Transverse colon (tissue), 4 donors: ENCODE results near the gene CBX5. TPM values are rescaled to one million over a fixed set of nuclear protein-coding genes. Genes with fewer than 3 reads are reported as not detected.
"Not testable (repeated sequence)": the region's sequence is repeated elsewhere in the genome, so short reads cannot be mapped to it uniquely, and the experiment has no call there.

ENCODE experiments used
- DNase-seq: peaks from one replicate; pipeline ENCODE4 v3.0.0-alpha.2; 2019
- H3K27ac ChIP-seq, 4 donors: fragments of 200-600 bp; sonication (generic); 2 replicates each; pipeline ENCODE4 v1.5.1; 2016 to 2018; ENCODE audit warnings: inconsistent platforms in 4 of 4
- H3K27me3 ChIP-seq: fragments of 200-600 bp; sonication (generic); 2 replicates; pipeline ENCODE4 v1.5.1; 2017; ENCODE audit warnings: inconsistent platforms
- H3K36me3 ChIP-seq, 4 donors: fragments of 200-600 bp; sonication (generic); 2 replicates each; pipeline ENCODE4 v1.5.1; 2017 to 2019; ENCODE audit warnings: inconsistent platforms in 4 of 4
- H3K4me1 ChIP-seq, 4 donors: fragments of 200-600 bp; sonication (generic); 2 replicates each; pipeline ENCODE4 v1.5.1; 2017 to 2020; ENCODE audit warnings: inconsistent platforms in 4 of 4
- H3K4me3 ChIP-seq, 4 donors: fragments of 200-600 bp; sonication (generic); 1 replicate in 1 of 4; 2 replicates in 3 of 4; pipeline versions ENCODE4 v1.5.1 to v1.6.1; 2017 to 2019; ENCODE audit warnings: inconsistent platforms in 4 of 4
- H3K9me3 ChIP-seq, 2 donors: fragments of 200-600 bp; sonication (generic); 2 replicates each; pipeline ENCODE4 v1.5.1; 2017 to 2019; ENCODE audit warnings: inconsistent platforms in 2 of 2
- CTCF ChIP-seq, 5 experiments: fragments of 200-600 bp in 3 of 5; fragments of 450-650 bp in 2 of 5; sonication (generic) in 3 of 5; IDR thresholded peaks; 1 replicate in 2 of 5; 2 replicates in 3 of 5; pipeline ENCODE4 v1.5.1; 2016 to 2017; ENCODE audit warnings: antibody characterized with exemption in 5 of 5, inconsistent platforms in 3 of 5, mild to moderate bottlenecking in 2 of 5, moderate library complexity in 1 of 5
- EP300 ChIP-seq: sonication (generic); formaldehyde crosslinking; IDR thresholded peaks from one replicate; pipeline ENCODE4 v1.6.1; 2017; ENCODE audit warnings: antibody characterized with exemption, low read depth
- POLR2A ChIP-seq: fragments of 450-650 bp; IDR thresholded peaks from one replicate; pipeline ENCODE4 v1.6.1; 2016; ENCODE audit warnings: antibody characterized with exemption, mild to moderate bottlenecking, moderate library complexity
- POLR2AphosphoS5 ChIP-seq, 3 donors: sonication (generic); formaldehyde crosslinking; IDR thresholded peaks; one replicate each; pipeline ENCODE4 v1.6.1; 2016; ENCODE audit warnings: antibody characterized with exemption in 3 of 3
- WGBS, 2 donors: methylation state at CpG; one replicate each; pipeline ENCODE4 v1.1.5; 2018; ENCODE audit warnings: low coverage in 1 of 2; 5-methylcytosine and 5-hydroxymethylcytosine counted together
- in situ Hi-C, 4 donors: fragments of 200-750 bp; cut with MboI; loops; one replicate each; pipeline versions ENCODE4 v1.15.0 to v1.15.1; 2017; ENCODE audit warnings: low sequenced_read_pairs in 3 of 4, low pct_ligation_motif_present in 1 of 4, low pct_unique_long_range_greater_than_20kb in 1 of 4
- intact Hi-C: fragments of 100-400 bp; cut with DNase I; formaldehyde crosslinking; loops from one replicate; pipeline ENCODE4 v1.15.1; 2023; ENCODE audit warnings: low total_unique reads
- total RNA-seq, 4 donors: library from RNA; depleted of rRNA; stranded (reverse); fragments of >200 nt; gene quantifications; one replicate each; pipeline ENCODE4 v1.1.0, GENCODE V29; 2016

CBX5 gene
- total RNA-seq, 4 donors from 2014 or later: 18.9 to 28.8 (median 22.8) TPM

GRCh38 chr12:54197010-54197409, 82.9 kb downstream of the CBX5 start:
- Histone ChIP-seq H3K36me3 (no peaks in the 10 kb centered on the region), H3K4me3 (no peak overlapping the region), H3K9me3 (no peaks in the 10 kb centered on the region), H3K27ac (no peak overlapping the region), H3K4me1 (no peaks in the 10 kb centered on the region), H3K27me3 (peaks cover 100% of the 10 kb centered on the region)
- DNase-seq: no peak
- in situ Hi-C loops: loop anchor here in 3 of 4 donors (10.0 to 25.0 kb wide), 3 partner anchors 172 to 485 kb away; partner anchors contain the start of genes CISTR (in 1 of the 3) and HOXC6 (in 1 of the 3)
- 61% methylated on average over 5 of the region's 5 CpGs; no CpG with 5 or more reads in 1 of the 2 donors for WGBS, 2 donors
- intact Hi-C loops: no loop called here
- TF ChIP-seq CTCF (IDR thresholded peaks at IDR 0.05) (no peak), POLR2AphosphoS5 (IDR thresholded peaks at IDR 0.05) (no peak), POLR2A (no peak), EP300 (no peak)

GRCh38 chr12:54196396-54196795, 83.5 kb downstream of the CBX5 start:
- peaks cover 97% of the 10 kb centered on the region for H3K27me3 ChIP-seq
- no peak for DNase-seq
- in situ Hi-C loops: loop anchor here in 3 of 4 donors (10.0 to 25.0 kb wide), 3 partner anchors 172 to 484 kb away; partner anchors contain the start of genes CISTR (in 1 of the 3) and HOXC6 (in 1 of the 3)
- intact Hi-C loops: no loop called here
- 55 to 60% methylated on average over 1 to 5 of the region's 5 CpGs for WGBS, 2 donors
- no peak overlapping the region for H3K4me3 ChIP-seq
- peaks cover 0 to under 1% (median under 1%) of the 10 kb centered on the region in 4 donors for H3K4me1 ChIP-seq
- H3K9me3 ChIP-seq: no peaks in the 10 kb centered on the region
- no peaks in the 10 kb centered on the region for H3K36me3 ChIP-seq
- TF ChIP-seq POLR2A: no peak
- TF ChIP-seq POLR2AphosphoS5 (IDR thresholded peaks at IDR 0.05): no peak
- TF ChIP-seq EP300: no peak
- no peak for TF ChIP-seq CTCF (IDR thresholded peaks at IDR 0.05)
- H3K27ac ChIP-seq: no peak overlapping the region

- no peak for DNase-seq
- WGBS, 2 donors: 25 to 29% methylated on average over 4 to 17 of the region's 17 CpGs
- peaks cover 0 to 4% (median 2%) of the 10 kb centered on the region in 4 donors for H3K4me1 ChIP-seq
- TF ChIP-seq CTCF (IDR thresholded peaks at IDR 0.05): no peak
- TF ChIP-seq POLR2AphosphoS5 (IDR thresholded peaks at IDR 0.05): no peak
- TF ChIP-seq POLR2A: no peak
- TF ChIP-seq EP300: no peak
- in situ Hi-C loops (loop anchor here in 3 of 4 donors (10.0 to 25.0 kb wide), 3 partner anchors 171 to 484 kb away; partner anchors contain the start of genes CISTR (in 1 of the 3) and HOXC6 (in 1 of the 3)), intact Hi-C loops (no loop called here)
- no peak overlapping the region for H3K4me3 ChIP-seq
- no peaks in the 10 kb centered on the region for H3K36me3 ChIP-seq
- H3K27ac ChIP-seq: no peak overlapping the region
- H3K27me3 ChIP-seq: peaks cover 97% of the 10 kb centered on the region
- no peaks in the 10 kb centered on the region for H3K9me3 ChIP-seq
These were observed 84.1 kb downstream of the CBX5 start for GRCh38 chr12:54195737-54196347.

GRCh38 chr12:54195080-54195736, 84.7 kb downstream of the CBX5 start:
- DNase-seq: no peak
- in situ Hi-C loops: loop anchor here in 3 of 4 donors (10.0 to 25.0 kb wide), 3 partner anchors 170 to 483 kb away; partner anchors contain the start of genes CISTR (in 1 of the 3) and HOXC6 (in 1 of the 3)
- Histone ChIP-seq H3K36me3 (no peaks in the 10 kb centered on the region), H3K9me3 (no peaks in the 10 kb centered on the region), H3K4me1 (peaks cover 0 to 4% (median 2%) of the 10 kb centered on the region in 4 donors), H3K4me3 (no peak overlapping the region), H3K27ac (no peak overlapping the region), H3K27me3 (peaks cover 97% of the 10 kb centered on the region)
- intact Hi-C loops: no loop called here
- TF ChIP-seq POLR2A (no peak), CTCF (IDR thresholded peaks at IDR 0.05) (no peak), EP300 (no peak), POLR2AphosphoS5 (IDR thresholded peaks at IDR 0.05) (no peak)
- 33 to 45% methylated on average over 1 to 4 of the region's 4 CpGs for WGBS, 2 donors

- not testable (repeated sequence) for DNase-seq, H3K4me3 ChIP-seq, H3K9me3 ChIP-seq, H3K27ac ChIP-seq, H3K36me3 ChIP-seq, H3K4me1 ChIP-seq
- WGBS, 2 donors: 72% methylated on average over 2 of the region's 2 CpGs; no CpG with 5 or more reads in 1 of the 2 donors
- intact Hi-C loops: loop anchor here (5.0 kb wide), 2 partner anchors 162 to 187 kb away; partner anchors contain the start of genes HOXC5 and HOXC8
- in situ Hi-C loops: loop anchor here (5.0 to 25.0 kb wide), 5 partner anchors 167 to 482 kb away; partner anchors contain the start of genes HOXC6 (in 2 of the 4), CISTR (in 1 of the 4) and HOXC8 (in 1 of the 4)
- H3K27me3 ChIP-seq: peaks cover 91% of the 10 kb centered on the region
These were observed 85.3 kb downstream of the CBX5 start for GRCh38 chr12:54194611-54195010.
